K562 (cell line): ENCODE results near the gene MPP7. TPM values are rescaled to one million over a fixed set of nuclear protein-coding genes. Genes with fewer than 3 reads are reported as not detected.
A peak's percentile ranks its signal among the peaks of the same experiment; 100 is the strongest.

Experiments used
- ATAC-seq: fragments of 200-7000 bp; cut with Tn5 transposase; 3 replicates; pipeline ENCODE4 v1.9.1; 2020; ENCODE audit warnings: moderate library complexity
- BruUV-seq: library from RNA; stranded (reverse); fragments of 400-500 nt; replicated peaks from 2 replicates; lab custom pipeline; 2021; lab: Mats Ljungman, UMichigan
- CTCF ChIA-PET: fragments of 300-600 bp; formaldehyde crosslinking; extraction: SDS; loops from one replicate; lab custom pipeline; 2021; ENCODE audit warnings: low intra/inter-chr PET ratio; lab: Yijun Ruan, JAX
- POLR2A ChIA-PET: fragments of 300-600, 350-650 bp; sonication (Branson Sonifier 250); formaldehyde crosslinking; extraction: SDS; loops from one replicate; lab custom pipeline; 2021; ENCODE audit warnings: antibody characterized with exemption, inconsistent platforms; lab: Yijun Ruan, JAX
- DNase-seq, 4 experiments: peaks; one replicate each; pipeline versions ENCODE4 v3.0.0 to v3.0.0-alpha.2; 2011 to 2018; ENCODE audit warnings: low spot score in 3 of 4, mixed read lengths in 3 of 4; ENCODE audit errors: extremely low read depth in 1 of 4
- FAIRE-seq: peaks from 2 replicates; lab custom pipeline; 2011; peaks lifted over from hg19 to GRCh38; lab: Jason Lieb, UNC
- H2AFZ ChIP-seq: 2 replicates; pipeline ENCODE4 v1.6.0; 2011; ENCODE audit warnings: low read depth, low read length, control low read depth, inconsistent platforms
- H3K27ac ChIP-seq: fragments of 200-600 bp; 3 replicates; pipeline ENCODE4 v1.8.0; 2011; ENCODE audit warnings: low read depth, mild to moderate bottlenecking, control low read depth, inconsistent platforms, low read length, moderate library complexity, mixed read lengths; ENCODE audit errors: extremely low read depth
- H3K27me3 ChIP-seq, 2 experiments: fragments of 300-600 bp in 1 of 2; 2 replicates in 1 of 2; 3 replicates in 1 of 2; pipeline versions ENCODE4 v1.6.0 to v1.8.0; 2011; ENCODE audit warnings: inconsistent platforms in 2 of 2, low read length in 2 of 2, mild to moderate bottlenecking in 1 of 2, mixed read lengths in 1 of 2, moderate library complexity in 1 of 2; ENCODE audit not compliant: control insufficient read depth in 2 of 2, insufficient read depth in 2 of 2
- H3K36me3 ChIP-seq: fragments of 300-600 bp; 3 replicates; pipeline ENCODE4 v1.8.0; 2011; ENCODE audit warnings: mild to moderate bottlenecking, low read length, inconsistent platforms; ENCODE audit not compliant: control insufficient read depth, insufficient read depth
- H3K4me1 ChIP-seq, 2 experiments: fragments of 200-600 bp in 1 of 2; replicated peaks in 1 of 2; 2 replicates in 1 of 2; 3 replicates in 1 of 2; pipeline versions ENCODE4 v1.5.1 to v1.8.0; 2011; ENCODE audit warnings: inconsistent platforms in 2 of 2, low read length in 2 of 2, mild to moderate bottlenecking in 1 of 2, mixed read lengths in 1 of 2, moderate library complexity in 1 of 2; ENCODE audit not compliant: control insufficient read depth in 2 of 2, insufficient read depth in 2 of 2
- H3K4me2 ChIP-seq: 2 replicates; pipeline ENCODE4 v1.6.1; 2011; ENCODE audit warnings: low read length, control low read depth, inconsistent platforms, mixed read lengths; ENCODE audit not compliant: insufficient read depth
- H3K4me3 ChIP-seq: fragments of 200-600 bp; sonication (generic), shearing (Covaris generic); 2 replicates; pipeline ENCODE4 v1.5.1; 2016; ENCODE audit warnings: control low read depth, inconsistent platforms
- H3K79me2 ChIP-seq: fragments of 200-600 bp; 3 replicates; pipeline ENCODE4 v1.8.0; 2011; ENCODE audit warnings: low read length, inconsistent platforms; ENCODE audit not compliant: control insufficient read depth, insufficient read depth
- H3K9ac ChIP-seq, 2 experiments: 2 replicates each; pipeline versions ENCODE4 v1.6.0 to v1.6.1; 2011; ENCODE audit warnings: low read depth in 2 of 2, low read length in 2 of 2, control low read depth in 1 of 2, inconsistent platforms in 1 of 2, mild to moderate bottlenecking in 1 of 2, mixed read lengths in 1 of 2; ENCODE audit not compliant: insufficient read depth in 1 of 2
- H3K9me1 ChIP-seq: one replicate; pipeline ENCODE4 v1.6.0; 2011; ENCODE audit warnings: inconsistent platforms, mild to moderate bottlenecking, low read length, moderate library complexity; ENCODE audit not compliant: control insufficient read depth, insufficient read depth
- H3K9me3 ChIP-seq: replicated peaks from 2 replicates; pipeline ENCODE4 v1.5.1; 2011; ENCODE audit warnings: low read depth, low read length, inconsistent platforms; ENCODE audit not compliant: control insufficient read depth, insufficient read depth
- H4K20me1 ChIP-seq: replicated peaks from 2 replicates; pipeline ENCODE4 v1.6.1; 2011; ENCODE audit warnings: low read length, inconsistent platforms, mixed read lengths; ENCODE audit not compliant: control insufficient read depth, insufficient read depth
- CEBPB ChIP-seq: fragments of 450-650 bp; IDR thresholded peaks from 2 replicates; pipeline ENCODE4 v1.6.1; 2016; ENCODE audit warnings: missing genetic modification characterization, missing compliant biosample characterization
- CEBPG ChIP-seq, 3 experiments: fragments of 200-800 bp in 1 of 3; sonication (Bioruptor generic) in 1 of 3; sonication (generic) in 1 of 3; formaldehyde crosslinking in 1 of 3; IDR thresholded peaks in 2 of 3; conservative IDR thresholded peaks in 1 of 3; 2 replicates each; pipeline versions ENCODE4 v1.6.1 to v1.8.0; 2016 to 2022; ENCODE audit warnings: missing compliant biosample characterization in 2 of 3, missing genetic modification characterization in 2 of 3, mild to moderate bottlenecking in 1 of 3, missing genetic modification reagents in 1 of 3
- EHMT2 ChIP-seq: fragments of 450-650 bp; IDR thresholded peaks from 2 replicates; pipeline ENCODE4 v1.6.1; 2018; ENCODE audit warnings: antibody characterized with exemption
- FOXA1 ChIP-seq: fragments of 450-650 bp; IDR thresholded peaks from 2 replicates; pipeline ENCODE4 v1.6.1; 2016; ENCODE audit warnings: mild to moderate bottlenecking, borderline replicate concordance
- FOXA3 ChIP-seq, 2 experiments: fragments of 450-650 bp in 1 of 2; sonication (generic) in 1 of 2; formaldehyde crosslinking; IDR thresholded peaks in 1 of 2; conservative IDR thresholded peaks in 1 of 2; 2 replicates each; pipeline versions ENCODE4 v1.4.0 to v1.8.0; 2020 to 2022; ENCODE audit warnings: mild to moderate bottlenecking in 2 of 2, missing genetic modification reagents in 1 of 2
- STAT5A ChIP-seq: IDR thresholded peaks from 2 replicates; pipeline ENCODE4 v1.6.1; 2012; ENCODE audit warnings: low read length, inconsistent platforms, borderline replicate concordance
- XRCC4 ChIP-seq: IDR thresholded peaks from one replicate; pipeline ENCODE4 v1.6.1; 2011; ENCODE audit not compliant: insufficient read depth, insufficient read length; ENCODE audit errors: extremely low read depth
- ZBTB12 ChIP-seq: fragments of 250-450 bp; sonication (Bioruptor Pico); IDR thresholded peaks from 2 replicates; pipeline ENCODE4 v1.4.0; 2020
- WGBS: fragments of 100-300 bp; shearing (Covaris generic); methylation state at CpG from one replicate; pipeline ENCODE4 v1.1.6; 2016; ENCODE audit warnings: low coverage, mixed read lengths; ENCODE audit not compliant: insufficient coverage; ENCODE audit errors: missing lambda C conversion rate; 5-methylcytosine and 5-hydroxymethylcytosine counted together
- in situ Hi-C: fragments of 300-500 bp; cut with MboI; formaldehyde crosslinking; loops from 4 replicates; pipeline ENCODE4 v1.15.0; 2018; ENCODE audit warnings: inconsistent platforms, mixed read lengths
- intact Hi-C: fragments of 100-400 bp; cut with micrococcal nuclease; formaldehyde crosslinking; loops from 2 replicates; pipeline ENCODE4 v1.14.2; 2022
- polyA plus RNA-seq, 8 experiments: library from polyadenylated mRNA; depleted of rRNA in 4 of 8; stranded (reverse) in 5 of 8; unstranded in 3 of 8; fragments of >200 nt; fragmentation: Nextera tagmentation in 2 of 8; fragmentation: Illumina TruSeq in 1 of 8; extraction: Ambion mirVana in 2 of 8; extraction: Trizol in 1 of 8; gene quantifications; 2 replicates each; pipeline versions ENCODE4 v1.2.1 to v1.2.3, GENCODE V29; 2011 to 2014; ENCODE audit warnings: inconsistent platforms in 1 of 8, missing spikeins in 1 of 8
- total RNA-seq, 7 experiments: library from RNA; depleted of rRNA in 6 of 7; stranded (reverse); fragments of >200 nt in 6 of 7; fragmentation: Illumina TruSeq in 2 of 7; extraction: Trizol in 2 of 7; gene quantifications; 2 replicates each; pipeline versions ENCODE4 v1.2.1 to v1.2.3, GENCODE V29; 2011 to 2021; ENCODE audit warnings: low replicate concordance in 1 of 7
- TF ChIP-seq, protein P1 (sequence below): sonication (generic); formaldehyde crosslinking; IDR thresholded peaks from 2 replicates; pipeline ENCODE4 v1.8.1; 2023; ENCODE audit warnings: mild to moderate bottlenecking, missing genetic modification reagents
- TF ChIP-seq, protein P2 (sequence below): fragments of 250-450 bp; sonication (Bioruptor Pico); IDR thresholded peaks from 2 replicates; pipeline ENCODE4 v1.8.0; 2021; ENCODE audit warnings: mild to moderate bottlenecking, moderate library complexity

Gene MPP7
- total and polyA plus RNA-seq, 9 of the 15 experiments (the other 6 are each of a cell fraction or from before 2014, with no cell fraction given) = 0.03 to 0.50 (median 0.23) TPM

- TF ChIP-seq, protein P1, sequence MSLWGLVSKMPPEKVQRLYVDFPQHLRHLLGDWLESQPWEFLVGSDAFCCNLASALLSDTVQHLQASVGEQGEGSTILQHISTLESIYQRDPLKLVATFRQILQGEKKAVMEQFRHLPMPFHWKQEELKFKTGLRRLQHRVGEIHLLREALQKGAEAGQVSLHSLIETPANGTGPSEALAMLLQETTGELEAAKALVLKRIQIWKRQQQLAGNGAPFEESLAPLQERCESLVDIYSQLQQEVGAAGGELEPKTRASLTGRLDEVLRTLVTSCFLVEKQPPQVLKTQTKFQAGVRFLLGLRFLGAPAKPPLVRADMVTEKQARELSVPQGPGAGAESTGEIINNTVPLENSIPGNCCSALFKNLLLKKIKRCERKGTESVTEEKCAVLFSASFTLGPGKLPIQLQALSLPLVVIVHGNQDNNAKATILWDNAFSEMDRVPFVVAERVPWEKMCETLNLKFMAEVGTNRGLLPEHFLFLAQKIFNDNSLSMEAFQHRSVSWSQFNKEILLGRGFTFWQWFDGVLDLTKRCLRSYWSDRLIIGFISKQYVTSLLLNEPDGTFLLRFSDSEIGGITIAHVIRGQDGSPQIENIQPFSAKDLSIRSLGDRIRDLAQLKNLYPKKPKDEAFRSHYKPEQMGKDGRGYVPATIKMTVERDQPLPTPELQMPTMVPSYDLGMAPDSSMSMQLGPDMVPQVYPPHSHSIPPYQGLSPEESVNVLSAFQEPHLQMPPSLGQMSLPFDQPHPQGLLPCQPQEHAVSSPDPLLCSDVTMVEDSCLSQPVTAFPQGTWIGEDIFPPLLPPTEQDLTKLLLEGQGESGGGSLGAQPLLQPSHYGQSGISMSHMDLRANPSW (CRISPR knock-in tag) = no peak
- no peak for TF ChIP-seq XRCC4
Measured at GRCh38 chr10:28305553-28305952, 2.7 kb upstream of the MPP7 start (continued).

DNA sequence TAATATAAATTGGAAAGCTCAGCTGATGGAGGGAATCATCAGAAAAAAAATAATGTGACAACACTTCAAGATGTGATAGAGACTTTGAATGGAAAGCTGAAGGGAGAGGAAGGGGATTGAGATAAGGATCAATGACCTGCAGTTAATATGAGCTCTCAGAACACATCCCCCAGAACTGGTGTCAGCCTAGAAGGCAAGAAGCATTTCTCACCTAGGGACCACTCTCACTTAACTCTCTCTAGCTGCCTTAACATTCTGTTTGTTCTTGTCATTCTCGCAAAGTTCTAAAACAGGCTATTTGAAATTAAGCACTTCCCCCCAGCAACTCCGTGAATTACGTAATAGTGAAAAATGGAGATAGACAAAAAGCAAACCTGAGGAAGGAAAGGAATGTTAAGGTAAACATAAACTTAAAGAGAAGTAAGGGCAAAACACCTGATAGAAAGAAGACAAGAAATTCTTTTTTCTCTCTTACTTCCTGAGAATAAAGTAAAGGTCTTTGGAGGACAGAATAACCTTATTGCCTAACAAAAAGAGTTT is 1.2 kb upstream of the MPP7 start:
- Histone ChIP-seq H3K4me2 (no peak overlapping the region), H4K20me1 (no peaks in the 10 kb centered on the region), H3K27ac (no peak overlapping the region), H3K36me3 (no peaks in the 10 kb centered on the region), H3K9me1 (no peaks in the 10 kb centered on the region), H3K79me2 (no peaks in the 10 kb centered on the region), H3K27me3 (peaks cover 0 to 3% of the 10 kb centered on the region in 2 experiments; a peak in 2 of 5 replicates), H2AFZ (no peak overlapping the region), H3K9ac (no peak overlapping the region), H3K4me1 (peaks cover 3% of the 10 kb centered on the region in 2 experiments; a peak in 2 of 5 replicates), H3K9me3 (no peaks in the 10 kb centered on the region), H3K4me3 (no peak overlapping the region)
- POLR2A ChIA-PET = no interaction called here
- no peak for TF ChIP-seq CEBPG (CRISPR knock-in tag; IDR thresholded peaks at IDR 0.05)
- TF ChIP-seq CEBPG (tag; conservative IDR thresholded peaks at IDR 0.05 in 1 of 2, IDR thresholded peaks at IDR 0.05 in 1 of 2) = peak in 1 of 2 experiments; percentile 64; a peak in 3 of 4 replicates
- TF ChIP-seq, protein P2, sequence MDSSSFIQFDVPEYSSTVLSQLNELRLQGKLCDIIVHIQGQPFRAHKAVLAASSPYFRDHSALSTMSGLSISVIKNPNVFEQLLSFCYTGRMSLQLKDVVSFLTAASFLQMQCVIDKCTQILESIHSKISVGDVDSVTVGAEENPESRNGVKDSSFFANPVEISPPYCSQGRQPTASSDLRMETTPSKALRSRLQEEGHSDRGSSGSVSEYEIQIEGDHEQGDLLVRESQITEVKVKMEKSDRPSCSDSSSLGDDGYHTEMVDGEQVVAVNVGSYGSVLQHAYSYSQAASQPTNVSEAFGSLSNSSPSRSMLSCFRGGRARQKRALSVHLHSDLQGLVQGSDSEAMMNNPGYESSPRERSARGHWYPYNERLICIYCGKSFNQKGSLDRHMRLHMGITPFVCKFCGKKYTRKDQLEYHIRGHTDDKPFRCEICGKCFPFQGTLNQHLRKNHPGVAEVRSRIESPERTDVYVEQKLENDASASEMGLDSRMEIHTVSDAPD = no peak
- no peak for TF ChIP-seq STAT5A
- no peak for TF ChIP-seq FOXA1
- TF ChIP-seq ZBTB12 (CRISPR knock-in tag) = no peak
- 0 out of 2 replicates have a peak, but pooled peaks have one; percentile 14 for TF ChIP-seq CEBPB
- no peak for TF ChIP-seq EHMT2
- TF ChIP-seq FOXA3 (CRISPR knock-in tag; conservative IDR thresholded peaks at IDR 0.05 in 1 of 2, IDR thresholded peaks at IDR 0.05 in 1 of 2) = no peak
- intact Hi-C loops = no loop called here
- no TSS peak for BruUV-seq
- no peak for DNase-seq
- in situ Hi-C loops = no loop called here
- peak; percentile 57 for FAIRE-seq
- CTCF ChIA-PET = no interaction called here
- WGBS = 0% methylated on average over 3 of the region's 3 CpGs
- ATAC-seq = no peak
